ENCODE results near the gene CHRNA4.
"Not testable (repeated sequence)": the region's sequence is repeated elsewhere in the genome, so short reads cannot be mapped to it uniquely, and the experiment has no call there.

The CHRNA4 gene

GRCh38 chr20:63347950-63348827 lies 13.0 kb downstream of the CHRNA4 start:
- no peak for DNase-seq

GRCh38 chr20:63347081-63347741 lies 13.9 kb downstream of the CHRNA4 start:
- no peak for DNase-seq

- DNase-seq, result no peak
Observed at GRCh38 chr20:63346131-63347080, 14.7 kb downstream of the CHRNA4 start.

GRCh38 chr20:63345328-63346100 lies 15.6 kb downstream of the CHRNA4 start:
- no peak for DNase-seq

GRCh38 chr20:63344616-63345327 lies 16.4 kb downstream of the CHRNA4 start:
- DNase-seq, result no peak

GRCh38 chr20:63343460-63344445 lies 17.4 kb downstream of the CHRNA4 start:
- DNase-seq, result no peak

GRCh38 chr20:63342561-63343459 lies 18.3 kb downstream of the CHRNA4 start:
- no peak for DNase-seq

GRCh38 chr20:63340158-63340688 lies 20.9 kb downstream of the CHRNA4 start:
- not testable (repeated sequence) for DNase-seq

- not testable (repeated sequence) for DNase-seq
Observed at GRCh38 chr20:63339154-63340094, 21.7 kb downstream of the CHRNA4 start.

GRCh38 chr20:63337786-63338420 lies 23.2 kb downstream of the CHRNA4 start:
- no peak for DNase-seq

GRCh38 chr20:63336232-63336752 lies 24.9 kb downstream of the CHRNA4 start:
- no peak for DNase-seq

GRCh38 chr20:63335711-63336110 lies 25.4 kb downstream of the CHRNA4 start:
- no peak for DNase-seq

GRCh38 chr20:63335060-63335459 lies 26.1 kb downstream of the CHRNA4 start:
- DNase-seq, result not testable (repeated sequence)

- DNase-seq, result no peak
Observed at GRCh38 chr20:63334356-63334755, 26.8 kb downstream of the CHRNA4 start.

GRCh38 chr20:63333241-63333836 lies 27.8 kb downstream of the CHRNA4 start:
- DNase-seq, result no peak

GRCh38 chr20:63332488-63333240 lies 28.5 kb downstream of the CHRNA4 start:
- DNase-seq, result no peak
